GM21367 (cell line): ENCODE data around the gene RFC4.
"Not testable (repeated sequence)": the region's sequence is repeated elsewhere in the genome, so short reads cannot be mapped to it uniquely, and the experiment has no call there.

Experiments
- ATAC-seq: cut with Tn5 transposase; IDR thresholded peaks from one replicate; pipeline ENCODE4 v1.9.1; 2021; ENCODE audit not compliant: unreplicated experiment

Gene RFC4, protein sequence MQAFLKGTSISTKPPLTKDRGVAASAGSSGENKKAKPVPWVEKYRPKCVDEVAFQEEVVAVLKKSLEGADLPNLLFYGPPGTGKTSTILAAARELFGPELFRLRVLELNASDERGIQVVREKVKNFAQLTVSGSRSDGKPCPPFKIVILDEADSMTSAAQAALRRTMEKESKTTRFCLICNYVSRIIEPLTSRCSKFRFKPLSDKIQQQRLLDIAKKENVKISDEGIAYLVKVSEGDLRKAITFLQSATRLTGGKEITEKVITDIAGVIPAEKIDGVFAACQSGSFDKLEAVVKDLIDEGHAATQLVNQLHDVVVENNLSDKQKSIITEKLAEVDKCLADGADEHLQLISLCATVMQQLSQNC

DNA sequence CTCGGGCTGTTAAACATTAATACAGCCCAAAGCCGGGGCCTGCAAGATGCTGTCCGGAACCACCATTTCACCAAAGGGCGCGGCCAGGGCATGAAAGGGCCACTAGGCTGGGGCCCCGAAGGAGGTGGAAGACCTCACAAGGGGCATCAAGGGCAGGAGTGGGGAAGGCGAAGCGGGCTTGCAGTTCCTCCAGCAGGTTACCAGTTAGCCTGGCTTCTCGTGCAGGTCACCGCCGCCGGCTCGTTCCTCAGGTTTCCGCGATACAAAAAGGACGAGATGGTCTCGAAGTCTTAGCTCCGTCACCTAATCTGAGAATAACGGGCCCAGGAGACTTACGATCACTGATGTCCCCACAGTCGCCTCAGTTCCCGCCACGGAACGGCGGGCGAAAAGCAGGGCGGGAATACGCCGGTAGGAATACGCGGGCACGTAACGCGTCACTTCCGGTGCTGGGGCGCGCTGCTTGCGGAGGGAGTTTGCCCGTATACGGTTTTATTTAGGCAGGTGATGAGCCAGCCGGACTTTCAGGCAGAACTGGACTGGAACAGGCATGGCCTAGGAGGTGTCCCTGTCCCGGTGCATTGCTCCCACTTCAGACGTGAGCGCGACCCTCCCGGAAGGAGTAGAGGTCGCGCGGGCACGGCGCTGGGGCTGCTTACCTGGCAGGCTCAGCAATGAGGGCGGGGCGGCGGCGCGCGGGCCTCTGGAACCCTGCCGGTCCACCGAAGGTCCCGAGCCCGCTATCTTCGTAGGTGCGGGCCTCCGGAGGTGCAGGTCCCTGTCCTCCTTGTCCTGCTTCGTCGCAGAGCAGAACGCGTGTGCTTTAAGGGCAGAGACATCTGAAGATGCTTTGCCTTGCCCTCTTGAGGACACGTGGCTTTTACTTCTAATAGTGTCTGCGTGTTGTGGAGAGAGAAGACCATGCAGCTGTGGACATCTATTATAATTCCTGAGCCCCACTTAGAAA is at the start of gene RFC4:
RFC4 (minus strand) TSS at position 394 of the 967 bp plus-strand sequence. CDS start 1,769 bp downstream, outside the sequence.
- ATAC-seq: peak; percentile 91

DNA sequence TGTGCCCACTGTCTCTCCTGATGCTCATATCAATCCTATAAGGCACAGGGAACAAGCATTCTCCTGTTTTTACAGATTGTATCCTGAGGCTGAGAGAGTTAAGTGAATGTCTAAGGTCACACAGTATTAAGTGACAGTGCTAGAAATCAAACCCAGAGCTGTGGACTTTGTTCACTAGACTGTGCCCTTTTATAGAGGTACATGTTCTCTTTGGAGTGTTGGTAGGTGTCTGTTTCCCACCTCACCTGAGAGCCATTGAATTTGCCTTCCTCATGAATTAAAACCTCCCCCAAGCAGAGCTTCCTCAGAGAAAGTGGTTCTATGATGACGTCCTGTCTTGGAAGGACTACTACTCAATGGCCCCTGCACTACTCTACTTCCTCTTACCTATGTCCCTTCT is 48.7 kb upstream of the RFC4 start:
- ATAC-seq: no peak

DNA sequence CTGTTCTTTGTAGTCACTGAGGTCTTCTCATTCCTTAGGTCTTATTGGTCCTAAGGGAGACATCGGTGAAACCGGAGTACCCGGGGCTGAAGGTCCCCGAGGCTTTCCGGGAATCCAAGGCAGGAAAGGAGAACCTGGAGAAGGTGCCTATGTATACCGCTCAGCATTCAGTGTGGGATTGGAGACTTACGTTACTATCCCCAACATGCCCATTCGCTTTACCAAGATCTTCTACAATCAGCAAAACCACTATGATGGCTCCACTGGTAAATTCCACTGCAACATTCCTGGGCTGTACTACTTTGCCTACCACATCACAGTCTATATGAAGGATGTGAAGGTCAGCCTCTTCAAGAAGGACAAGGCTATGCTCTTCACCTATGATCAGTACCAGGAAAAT is 47.9 kb upstream of the RFC4 start:
- no peak for ATAC-seq

DNA sequence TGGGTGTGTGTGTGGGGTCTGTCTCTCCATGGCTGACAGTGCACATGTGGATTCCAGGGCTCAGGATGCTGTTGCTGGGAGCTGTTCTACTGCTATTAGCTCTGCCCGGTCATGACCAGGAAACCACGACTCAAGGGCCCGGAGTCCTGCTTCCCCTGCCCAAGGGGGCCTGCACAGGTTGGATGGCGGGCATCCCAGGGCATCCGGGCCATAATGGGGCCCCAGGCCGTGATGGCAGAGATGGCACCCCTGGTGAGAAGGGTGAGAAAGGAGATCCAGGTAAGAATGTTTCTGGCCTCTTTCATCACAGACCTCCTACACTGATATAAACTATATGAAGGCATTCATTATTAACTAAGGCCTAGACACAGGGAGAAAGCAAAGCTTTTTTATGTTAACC is 46.7 kb upstream of the RFC4 start:
- no peak for ATAC-seq

DNA sequence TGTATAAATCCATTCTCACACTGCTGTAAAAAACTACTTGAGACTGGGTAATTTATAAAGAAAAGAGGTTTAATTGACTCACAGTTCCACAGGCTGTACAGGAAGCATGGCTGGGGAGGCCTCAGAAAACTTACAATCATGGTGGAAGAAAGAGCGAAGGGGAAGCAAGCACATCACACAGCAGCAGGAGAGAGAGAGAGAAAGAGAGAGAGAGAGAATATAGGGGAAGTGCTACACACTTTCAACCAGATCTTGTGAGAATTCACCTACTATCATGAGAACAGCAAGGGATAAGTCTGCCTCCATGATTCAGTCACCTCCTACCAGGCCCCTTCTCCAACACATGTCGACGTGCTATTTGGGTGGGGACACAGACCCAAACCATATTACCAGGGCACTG is 45.6 kb upstream of the RFC4 start:
- not testable (repeated sequence) for ATAC-seq

DNA sequence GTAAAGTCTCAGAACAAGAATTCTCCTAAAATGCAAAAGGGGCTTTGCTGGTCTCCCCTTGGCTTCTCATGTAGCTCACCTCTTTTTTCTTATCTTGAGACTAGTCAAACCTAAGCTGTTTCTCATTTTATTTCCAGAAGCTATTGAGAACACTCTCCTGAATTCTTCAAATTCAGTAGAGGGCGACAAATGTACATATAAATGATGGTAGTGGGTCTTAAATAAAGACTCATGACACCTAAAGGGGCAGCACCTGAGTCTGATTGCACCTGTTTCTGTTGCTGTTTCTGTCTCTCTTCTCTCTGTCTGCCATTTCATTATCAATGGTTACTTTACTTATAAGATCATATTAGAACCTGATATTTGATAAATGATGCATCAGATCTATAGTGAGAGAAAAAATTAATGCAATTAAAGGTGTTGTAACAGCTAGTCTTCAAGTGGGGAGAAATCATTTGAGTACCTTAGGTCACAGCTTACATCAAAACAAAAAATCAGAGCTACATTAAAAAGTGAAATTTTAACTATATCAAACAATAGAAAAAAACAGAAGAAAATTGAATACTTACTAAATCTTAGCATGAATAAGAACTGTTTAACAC is 43.2 kb upstream of the RFC4 start:
- peak; percentile 58 for ATAC-seq

DNA sequence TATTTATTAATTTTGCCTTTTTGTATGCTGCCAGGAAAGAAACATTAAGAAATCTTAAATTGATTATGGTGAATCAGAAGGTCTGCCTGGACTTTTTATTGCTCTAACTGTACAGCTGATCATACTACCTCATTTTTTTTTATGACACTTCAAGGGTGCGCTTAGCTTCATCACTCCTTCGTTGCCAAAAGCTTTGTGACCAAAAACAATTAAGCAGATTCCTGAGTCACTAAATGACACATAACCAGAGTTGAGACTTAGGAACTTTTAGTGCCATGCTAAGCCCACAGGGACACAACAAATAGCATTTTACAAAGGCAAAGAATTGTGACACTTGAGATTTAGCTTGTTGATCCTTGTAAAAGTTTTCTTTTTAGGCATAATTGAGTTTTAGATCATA is 41.2 kb upstream of the RFC4 start:
- ATAC-seq: no peak

DNA sequence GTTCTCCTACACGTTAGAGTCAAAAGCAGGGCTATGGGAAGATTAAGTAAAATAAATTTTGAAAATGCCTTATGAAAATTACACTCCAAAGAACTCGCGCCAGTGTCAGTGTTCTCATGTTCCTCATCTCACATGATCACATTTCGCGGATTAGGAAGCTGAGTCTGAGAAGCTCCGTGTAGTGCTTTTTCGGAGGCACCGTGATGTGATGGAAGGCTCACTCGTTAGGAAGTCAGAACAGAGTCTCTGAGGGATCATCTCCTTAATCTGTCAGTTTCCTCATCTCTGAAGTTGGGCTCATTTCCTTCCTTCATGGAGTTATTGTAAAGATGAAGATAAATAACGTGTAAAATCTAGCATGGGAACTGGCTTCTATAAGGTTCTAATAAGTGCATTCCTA is 39.5 kb upstream of the RFC4 start:
- no peak for ATAC-seq

DNA sequence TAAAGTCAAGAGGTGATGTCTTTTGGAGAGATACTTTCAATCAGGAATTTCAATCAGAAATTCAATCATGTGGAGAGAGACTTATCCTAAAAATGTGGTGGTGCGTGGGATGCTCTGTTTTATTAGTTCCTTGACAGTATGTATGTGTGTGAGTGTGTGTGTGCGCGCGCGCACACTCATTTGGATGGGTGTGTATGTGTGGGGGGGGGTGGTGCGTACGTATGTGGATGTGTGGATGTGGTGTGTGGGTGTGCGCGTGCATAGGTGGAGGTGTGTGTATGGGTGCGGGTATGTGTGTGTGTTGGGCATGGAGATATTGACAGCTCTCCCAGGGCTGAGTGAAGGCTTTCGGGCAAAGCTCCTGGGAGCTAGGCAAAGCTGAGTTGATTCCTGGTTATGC is 38.6 kb upstream of the RFC4 start:
- no peak for ATAC-seq

DNA sequence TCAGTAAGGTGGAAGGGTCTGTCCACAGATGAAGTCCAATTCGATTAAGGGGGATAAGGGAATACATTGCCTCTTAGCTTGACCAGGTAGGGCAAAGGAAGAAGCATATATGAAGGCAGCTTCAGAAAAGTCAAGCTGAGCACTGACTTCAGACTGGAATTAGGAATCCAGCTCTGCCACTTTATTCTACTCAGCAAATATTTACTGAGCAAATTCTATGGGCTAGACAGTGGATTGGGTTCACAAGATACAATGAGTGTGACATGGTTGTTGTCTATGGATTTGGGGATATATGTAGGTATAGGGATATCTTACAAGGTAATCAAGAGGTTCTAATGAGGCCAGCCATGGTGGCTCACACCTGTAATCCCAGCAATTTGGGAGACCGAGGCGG is 36.8 kb upstream of the RFC4 start:
- no peak for ATAC-seq

DNA sequence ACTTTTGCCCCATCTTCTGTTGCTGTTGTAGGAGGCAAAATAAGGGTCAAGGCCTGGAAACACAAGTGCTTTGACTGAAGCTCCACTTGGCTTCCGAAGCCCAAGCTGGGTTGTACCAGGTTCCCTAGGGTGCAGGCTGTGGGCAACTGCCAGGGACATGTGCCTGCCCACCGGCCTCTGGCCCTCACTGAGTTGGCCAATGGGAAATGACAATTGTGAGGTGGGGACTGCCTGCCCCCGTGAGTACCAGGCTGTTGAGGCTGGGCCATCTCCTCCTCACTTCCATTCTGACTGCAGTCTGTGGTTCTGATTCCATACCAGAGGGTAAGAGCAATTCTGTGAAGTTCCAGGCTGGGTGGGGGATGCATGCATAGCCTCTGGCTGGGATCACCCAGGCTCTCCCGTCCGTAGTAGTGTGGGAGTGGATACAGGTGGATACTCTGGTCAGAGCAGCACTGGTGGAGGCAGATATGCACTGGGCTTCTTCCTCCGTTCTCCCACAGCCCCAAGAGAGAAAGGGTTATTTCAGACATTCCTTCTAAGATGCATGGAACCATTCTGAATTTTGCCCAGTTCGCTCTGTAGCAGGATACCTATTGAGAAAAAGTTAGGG is 36.2 kb upstream of the RFC4 start, which contains the start of gene ADIPOQ:
ADIPOQ (plus strand) TSS at position 285 of the 613 bp plus-strand sequence. CDS start 10,349 bp downstream, outside the sequence.
- no peak for ATAC-seq

DNA sequence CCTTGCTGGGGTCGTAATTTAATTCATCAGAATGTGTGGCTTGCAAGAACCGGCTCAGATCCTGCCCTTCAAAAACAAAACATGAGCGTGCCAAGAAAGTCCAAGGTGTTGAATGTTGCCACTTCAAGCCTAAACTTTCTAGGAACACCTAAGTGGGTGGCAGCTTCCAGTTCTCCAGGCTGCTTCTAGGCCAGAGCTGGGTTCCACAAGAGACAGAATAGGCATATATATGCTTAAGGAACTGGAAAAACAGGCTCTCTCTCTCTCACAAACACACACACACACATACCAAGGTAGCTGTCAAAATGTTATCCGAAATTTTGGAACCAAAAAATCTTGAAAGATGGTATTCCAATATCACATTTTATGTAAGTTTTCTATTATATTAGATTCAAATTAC is 35.3 kb upstream of the RFC4 start:
- no peak for ATAC-seq

DNA sequence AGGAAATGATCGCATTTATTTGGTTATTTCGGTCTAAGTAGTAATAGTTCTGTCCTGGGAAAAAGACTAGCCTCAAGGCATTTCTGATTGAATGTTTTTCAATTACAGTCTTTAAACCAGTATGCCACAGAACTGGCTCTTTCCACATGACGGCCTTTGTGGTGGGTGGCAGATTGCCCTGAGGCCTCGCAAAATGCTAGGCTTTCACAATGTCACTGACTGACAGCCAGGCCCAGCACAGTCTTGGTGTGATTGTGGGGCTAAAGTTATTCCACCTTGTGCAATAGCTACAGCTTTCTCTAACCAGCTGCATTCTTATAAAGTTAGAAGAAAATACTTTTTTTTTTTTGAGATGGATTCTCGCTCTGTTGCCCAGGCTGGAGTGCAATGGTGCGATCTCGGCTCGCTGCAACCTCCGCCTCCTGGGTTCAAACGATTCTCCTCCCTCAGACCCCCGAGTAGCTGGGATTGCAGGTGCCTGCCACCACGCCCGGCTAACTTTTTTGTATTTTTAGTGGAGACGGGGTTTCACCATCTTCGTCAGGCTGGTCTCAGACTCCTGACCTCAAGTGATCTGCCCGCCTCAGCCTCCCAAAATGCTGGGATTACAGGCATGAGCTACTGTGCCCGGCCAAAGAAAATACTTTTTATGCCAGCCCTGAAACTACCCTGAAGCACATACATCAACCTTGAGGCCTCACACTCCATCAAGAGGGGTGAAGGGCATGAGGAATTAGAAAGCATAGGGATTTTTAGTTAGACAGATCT is 33.8 kb upstream of the RFC4 start:
- ATAC-seq: no peak

DNA sequence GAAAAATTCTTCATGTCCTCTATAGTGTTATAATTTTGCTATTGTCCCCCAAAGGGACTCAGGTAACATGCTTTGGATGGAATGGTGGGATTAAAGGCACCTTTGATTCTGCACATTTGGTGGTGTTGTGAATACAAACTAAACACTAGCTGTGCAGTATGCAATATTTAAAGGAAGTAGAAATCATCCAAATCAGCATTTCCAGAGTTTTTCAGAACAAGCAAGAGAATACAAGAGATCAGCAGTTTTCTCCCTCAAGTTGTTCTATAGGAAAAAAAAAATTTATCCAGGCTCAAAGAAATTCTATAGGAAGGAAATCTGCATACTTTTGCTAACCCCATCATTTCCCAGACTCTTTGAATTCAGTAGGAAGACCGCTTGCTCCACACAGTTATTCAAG is 26.0 kb upstream of the RFC4 start:
- no peak for ATAC-seq

DNA sequence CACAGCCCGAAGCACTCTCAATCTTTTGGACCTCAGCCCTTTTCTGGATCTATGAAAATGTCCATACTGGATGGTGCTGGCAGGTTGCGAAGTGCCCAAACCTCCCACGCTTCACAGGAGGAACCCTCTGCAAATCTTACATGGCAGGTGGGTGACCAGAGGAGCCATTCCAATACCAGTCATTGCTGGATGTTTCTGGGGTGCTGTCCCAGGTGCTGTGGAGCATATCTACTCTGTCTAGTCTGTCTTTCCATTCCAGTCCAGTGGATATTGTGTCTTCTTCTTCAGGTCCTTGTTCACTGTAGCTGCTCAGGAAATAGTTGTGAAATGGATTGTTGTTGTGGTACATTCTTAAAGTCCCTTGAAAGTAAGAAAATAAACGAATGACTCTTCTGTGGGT is 25.5 kb upstream of the RFC4 start:
- no peak for ATAC-seq

DNA sequence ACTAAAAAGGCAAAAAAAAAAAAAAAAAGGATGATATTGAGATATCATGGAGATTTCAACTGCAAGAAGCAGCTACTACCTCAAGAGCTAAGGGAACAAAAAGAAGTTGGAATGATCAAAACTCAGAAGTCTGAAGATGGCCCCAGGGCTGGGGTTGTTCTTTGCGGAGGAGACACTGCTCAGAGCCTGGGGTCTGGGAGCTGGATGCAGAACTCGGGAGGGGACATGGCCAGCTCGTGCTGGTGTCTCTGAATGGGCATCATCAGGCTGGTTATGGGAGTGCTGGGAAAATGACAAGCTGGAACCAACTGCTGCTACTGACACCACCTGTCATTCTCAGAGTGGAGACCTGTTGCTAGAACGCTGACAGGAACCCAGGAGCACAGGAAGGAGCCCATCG is 22.1 kb upstream of the RFC4 start:
- no peak for ATAC-seq

DNA sequence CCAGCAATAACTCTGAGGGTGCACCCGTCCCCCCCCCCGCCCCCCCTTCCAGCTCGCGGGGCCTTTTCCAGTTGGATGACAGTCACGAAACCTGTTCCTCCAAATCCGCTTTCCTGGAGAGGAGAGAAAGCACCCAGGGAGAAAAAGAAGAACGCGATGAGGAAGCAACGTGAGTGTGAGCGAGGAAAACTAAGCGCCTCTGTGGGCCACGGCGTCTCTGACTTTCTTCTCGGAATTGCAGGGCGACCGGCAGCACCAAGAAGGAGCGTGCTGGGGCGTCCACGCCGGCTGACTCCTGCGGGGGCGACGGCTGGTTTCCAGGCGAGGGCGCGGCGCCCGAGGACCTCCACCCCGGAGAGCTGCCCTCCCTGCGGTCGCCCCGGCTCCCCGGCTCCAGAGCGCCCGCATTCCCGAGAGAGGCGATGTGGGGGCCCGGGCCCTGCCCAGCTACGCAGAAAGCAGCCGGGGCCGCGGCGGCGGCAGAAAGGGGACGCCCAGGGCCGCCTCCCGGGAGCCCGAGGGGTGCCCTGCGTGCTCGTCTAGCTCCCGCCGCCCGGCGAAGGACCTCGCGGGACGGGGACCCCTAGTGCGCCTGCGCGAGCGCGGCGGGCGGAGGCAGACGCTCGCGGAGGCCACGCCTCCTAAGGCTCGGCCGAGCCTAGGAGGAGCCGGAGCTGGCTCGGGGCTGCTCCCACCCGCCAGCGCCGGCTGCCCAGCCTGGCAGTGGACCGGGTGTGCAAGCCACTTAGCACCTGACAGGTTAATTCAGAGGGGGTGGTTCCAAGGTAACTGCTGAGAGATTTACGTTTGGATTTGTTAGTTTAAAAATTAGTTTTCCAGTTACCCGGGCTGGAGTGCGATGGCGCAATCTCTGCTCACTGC is 20.9 kb upstream of the RFC4 start:
- peak; percentile 90 for ATAC-seq

DNA sequence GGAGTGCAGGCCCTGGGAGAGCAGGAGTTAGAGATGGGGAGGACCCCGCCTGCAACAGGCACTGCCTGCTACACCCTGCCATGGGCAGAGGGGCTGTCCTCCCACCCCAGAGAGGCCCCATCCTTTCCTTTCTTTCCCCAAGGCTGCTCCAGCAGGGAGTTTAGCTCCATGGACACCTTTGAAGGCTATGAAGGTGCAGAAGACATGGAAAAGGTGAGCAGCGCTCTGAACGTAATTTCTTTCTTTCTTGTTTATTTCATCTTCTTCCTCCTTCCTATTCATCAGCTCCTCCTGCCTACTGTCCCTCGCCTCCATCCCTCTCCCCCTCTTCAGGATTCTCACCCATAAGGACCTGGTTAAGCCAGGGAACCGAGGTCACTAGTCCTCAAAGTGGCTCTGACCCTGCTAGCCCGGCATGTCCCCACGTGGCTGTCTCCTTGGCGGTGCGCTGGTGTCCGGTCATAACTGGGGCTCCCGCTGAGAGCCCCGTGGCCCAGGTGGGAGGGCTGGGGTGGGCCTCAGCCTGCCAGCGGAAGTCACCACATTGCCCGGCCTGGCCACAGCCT is 20.2 kb upstream of the RFC4 start:
- no peak for ATAC-seq

DNA sequence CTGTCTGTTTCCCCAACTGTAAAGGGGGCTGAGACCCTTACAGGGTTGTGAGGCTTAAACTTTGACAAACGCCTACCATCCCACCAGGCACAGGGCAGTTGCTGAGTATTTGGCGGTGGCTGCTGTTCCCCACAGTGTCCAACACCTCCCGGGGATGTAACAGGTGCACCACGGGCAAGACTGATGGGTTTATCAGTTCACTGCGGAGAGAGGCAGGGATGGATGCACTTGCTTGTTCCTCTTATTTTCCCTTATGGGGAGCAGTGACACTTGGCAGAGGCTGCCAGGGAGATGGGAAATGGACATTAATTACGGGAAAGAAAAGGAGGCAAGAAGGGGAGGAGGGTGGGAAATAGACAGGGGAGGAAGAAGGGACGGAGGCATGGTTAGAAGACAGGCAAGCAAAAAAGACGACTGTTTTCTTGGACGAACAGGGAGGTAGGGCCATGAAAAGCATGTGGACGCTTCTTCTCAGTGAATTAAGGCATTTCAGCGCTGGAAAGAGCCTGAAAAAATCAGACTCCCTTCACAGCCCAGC is 19.7 kb upstream of the RFC4 start:
- no peak for ATAC-seq
